Measurements from ENCODE around the gene RBFOX1. TPM values are rescaled to one million over a fixed set of nuclear protein-coding genes. Genes with fewer than 3 reads are reported as not detected.

RBFOX1 gene
- total RNA-seq, 1 donor from 2014 or later, result not detected

- Histone ChIP-seq H3K27me3 (ENCODE audit: control insufficient read depth, insufficient read depth, low read length) (no peaks in the 10 kb centered on the region), H3K4me3 (ENCODE audit: low read depth, low read length) (no peak overlapping the region), H3K36me3 (ENCODE audit: control insufficient read depth, insufficient read depth, low read length) (no peaks in the 10 kb centered on the region)
- DNase-seq (ENCODE audit: low read depth), result no peak
- TF ChIP-seq CTCF (IDR thresholded peaks at IDR 0.05; ENCODE audit: insufficient read depth, low read length, poor library complexity, severe bottlenecking), result no peak
Observed at GRCh38 chr16:7366041-7366440, 33.4 kb downstream of the RBFOX1 start.

GRCh38 chr16:7366993-7367880 is 34.6 kb downstream of the RBFOX1 start:
- no peak for DNase-seq (ENCODE audit: low read depth)
- TF ChIP-seq CTCF (IDR thresholded peaks at IDR 0.05; ENCODE audit: insufficient read depth, low read length, poor library complexity, severe bottlenecking), result no peak

GRCh38 chr16:7369204-7369603 is 36.6 kb downstream of the RBFOX1 start:
- no peaks in the 10 kb centered on the region for H3K27me3 ChIP-seq (ENCODE audit: control insufficient read depth, insufficient read depth, low read length)
- no peak overlapping the region for H3K4me3 ChIP-seq (ENCODE audit: low read depth, low read length)
- TF ChIP-seq CTCF (IDR thresholded peaks at IDR 0.05; ENCODE audit: insufficient read depth, low read length, poor library complexity, severe bottlenecking), result no peak
- no peaks in the 10 kb centered on the region for H3K36me3 ChIP-seq (ENCODE audit: control insufficient read depth, insufficient read depth, low read length)
- DNase-seq (ENCODE audit: low read depth), result no peak

More at GRCh38 chr16:7366993-7367880, 34.6 kb downstream of the RBFOX1 start:
- H3K4me3 ChIP-seq (ENCODE audit: low read depth, low read length), result no peak overlapping the region
- no peaks in the 10 kb centered on the region for H3K36me3 ChIP-seq (ENCODE audit: control insufficient read depth, insufficient read depth, low read length)
- H3K27me3 ChIP-seq (ENCODE audit: control insufficient read depth, insufficient read depth, low read length), result no peaks in the 10 kb centered on the region

- H3K36me3 ChIP-seq (ENCODE audit: control insufficient read depth, insufficient read depth, low read length), result no peaks in the 10 kb centered on the region
- no peaks in the 10 kb centered on the region for H3K27me3 ChIP-seq (ENCODE audit: control insufficient read depth, insufficient read depth, low read length)
- H3K4me3 ChIP-seq (ENCODE audit: low read depth, low read length), result no peak overlapping the region
- TF ChIP-seq CTCF (IDR thresholded peaks at IDR 0.05; ENCODE audit: insufficient read depth, low read length, poor library complexity, severe bottlenecking), result no peak
- no peak for DNase-seq (ENCODE audit: low read depth)
Observed at GRCh38 chr16:7372095-7372494, 39.5 kb downstream of the RBFOX1 start.

- no peak for TF ChIP-seq CTCF (IDR thresholded peaks at IDR 0.05; ENCODE audit: insufficient read depth, low read length, poor library complexity, severe bottlenecking)
- Histone ChIP-seq H3K27me3 (ENCODE audit: control insufficient read depth, insufficient read depth, low read length) (no peaks in the 10 kb centered on the region), H3K4me3 (ENCODE audit: low read depth, low read length) (no peak overlapping the region), H3K36me3 (ENCODE audit: control insufficient read depth, insufficient read depth, low read length) (no peaks in the 10 kb centered on the region)
- DNase-seq (ENCODE audit: low read depth), result no peak
Observed at GRCh38 chr16:7373776-7374175, 41.1 kb downstream of the RBFOX1 start.
